ENCODE measurements around the gene AKT3. TPM values are rescaled to one million over a fixed set of nuclear protein-coding genes. Genes with fewer than 3 reads are reported as not detected.

AKT3 gene
- total and polyA plus RNA-seq, 2 of the 8 experiments (the other 6 are each of a cell fraction or from before 2014, with no cell fraction given): 6.0 to 36.4 TPM

DNA sequence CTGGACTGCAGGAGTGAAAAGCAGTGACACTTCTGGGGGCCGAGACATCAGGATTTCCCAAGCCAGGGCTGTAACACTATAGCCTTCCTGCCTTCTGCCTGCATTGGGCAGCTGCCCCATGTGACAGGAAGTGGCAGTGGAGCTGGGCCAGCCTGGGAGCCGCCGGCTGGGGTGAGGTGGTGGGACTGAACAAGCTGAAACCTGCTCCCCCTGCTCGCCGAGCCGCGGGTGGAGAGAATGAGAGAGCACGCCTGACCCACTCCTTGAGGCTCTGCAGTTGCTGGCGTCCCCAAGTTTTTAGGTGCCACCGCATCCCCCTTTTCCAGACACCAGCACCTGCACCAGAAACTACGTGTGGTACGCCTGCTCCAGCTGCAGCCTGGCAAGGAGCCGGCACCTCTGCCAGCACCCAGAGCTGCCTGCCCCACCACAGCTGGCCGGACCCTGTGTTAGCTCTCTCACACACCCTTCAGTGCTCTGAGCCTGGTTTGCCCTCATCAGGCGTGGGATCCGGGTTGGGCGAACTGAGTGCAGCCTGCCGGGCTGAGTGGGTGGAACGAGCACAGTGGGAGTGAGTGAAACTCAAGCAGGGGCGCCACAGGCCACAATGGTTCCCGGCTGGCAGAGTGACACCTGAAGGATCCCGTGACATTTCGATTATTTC lies 119.4 kb downstream of the AKT3 start (continued):
- TF ChIP-seq NANOG (IDR thresholded peaks at IDR 0.05; ENCODE audit: insufficient read depth, low read depth, low read length, poor library complexity, severe bottlenecking) (no peak), TAF7 (optimal IDR thresholded peaks at IDR 0.05; ENCODE audit: borderline replicate concordance, low read depth, low read length) (no peak), ATF2 (IDR thresholded peaks at IDR 0.05; ENCODE audit: low read length) (no peak), JUND (IDR thresholded peaks at IDR 0.05; ENCODE audit: low read length) (no peak)

Data from H1 (cell line).